SU-DHL-6 (cell line): ENCODE data around the gene TCF4.

Source experiments
- H2AFZ ChIP-seq: fragments of 200-600 bp; sonication (generic); 2 replicates; pipeline ENCODE4 v1.6.1; 2014; ENCODE audit warnings: low read depth, mild to moderate bottlenecking, moderate library complexity, mixed read lengths, antibody characterized with exemption, low read length; ENCODE audit not compliant: severe bottlenecking
- H3F3A ChIP-seq: fragments of 200-600 bp; shearing (Covaris generic); 2 replicates; pipeline ENCODE4 v1.6.0; 2016; ENCODE audit warnings: antibody characterized with exemption, mild to moderate bottlenecking; ENCODE audit not compliant: insufficient read depth
- H3K27ac ChIP-seq: fragments of 200-600 bp; sonication (generic); 2 replicates; pipeline ENCODE4 v1.5.1; 2016; ENCODE audit warnings: low read depth, mild to moderate bottlenecking, low read length, moderate library complexity, mixed read lengths
- H3K27me3 ChIP-seq: fragments of 200-600 bp; sonication (generic), shearing (Covaris generic); 2 replicates; pipeline ENCODE4 v1.6.0; 2014; ENCODE audit warnings: mild to moderate bottlenecking, low read length
- H3K36me3 ChIP-seq: fragments of 200-600 bp; sonication (generic); 2 replicates; pipeline ENCODE4 v1.6.1; 2014; ENCODE audit warnings: mild to moderate bottlenecking, low read length, mixed read lengths
- H3K4me2 ChIP-seq: fragments of 300-600, 200-600 bp; shearing (Covaris generic), sonication (generic); 2 replicates; pipeline ENCODE4 v1.6.0; 2014; ENCODE audit warnings: low read length, low read depth, mild to moderate bottlenecking; ENCODE audit not compliant: poor library complexity, severe bottlenecking
- H3K4me3 ChIP-seq: fragments of 200-600 bp; sonication (generic); 2 replicates; pipeline ENCODE4 v1.5.1; 2014; ENCODE audit warnings: antibody characterized with exemption, low read length, mild to moderate bottlenecking, mixed read lengths; ENCODE audit not compliant: insufficient read depth, poor library complexity, severe bottlenecking
- H3K79me2 ChIP-seq: fragments of 200-600 bp; sonication (generic); 2 replicates; pipeline ENCODE4 v1.6.1; 2014; ENCODE audit warnings: mild to moderate bottlenecking, low read length, moderate library complexity; ENCODE audit not compliant: insufficient read depth
- H3K9ac ChIP-seq: fragments of 200-600 bp; sonication (generic); 2 replicates; pipeline ENCODE4 v1.7.0; 2014; ENCODE audit warnings: mild to moderate bottlenecking, low read length
- H3K9me2 ChIP-seq: fragments of 200-600 bp; sonication (generic); replicated peaks from 2 replicates; pipeline ENCODE4 v1.6.1; 2014; ENCODE audit warnings: low read length; ENCODE audit not compliant: insufficient read depth
- H3K9me3 ChIP-seq: fragments of 200-600 bp; sonication (generic); 2 replicates; pipeline ENCODE4 v1.6.1; 2014; ENCODE audit warnings: low read length, mixed read lengths; ENCODE audit not compliant: insufficient read depth
- H4K20me1 ChIP-seq: fragments of 200-600 bp; sonication (generic); 2 replicates; pipeline ENCODE4 v1.6.1; 2014; ENCODE audit warnings: low read depth, mild to moderate bottlenecking, antibody characterized with exemption, low read length, moderate library complexity, mixed read lengths
- CTCF ChIP-seq: fragments of 200-600 bp; sonication (generic); IDR thresholded peaks from one replicate; pipeline ENCODE4 v1.5.1; 2017; ENCODE audit warnings: antibody characterized with exemption, mild to moderate bottlenecking, low read length, moderate library complexity; ENCODE audit not compliant: insufficient read depth, poor library complexity, severe bottlenecking
- EZH2phosphoT487 ChIP-seq: fragments of 200-600 bp; sonication (generic), shearing (Covaris generic); conservative IDR thresholded peaks from 2 replicates; pipeline ENCODE4 v1.6.1; 2018; ENCODE audit warnings: mild to moderate bottlenecking, antibody characterized with exemption, low read length, moderate library complexity, mixed read lengths

The TCF4 gene

GRCh38 chr18:55405893-55406406 is 182.0 kb downstream of the TCF4 start:
- TF ChIP-seq EZH2phosphoT487 (no peak), CTCF (no peak)
- H2AFZ ChIP-seq: no peak overlapping the region
- H3K36me3 ChIP-seq: no peaks in the 10 kb centered on the region
- no peaks in the 10 kb centered on the region for H3K27me3 ChIP-seq
- no peaks in the 10 kb centered on the region for H3K9me2 ChIP-seq
- H3K4me3 ChIP-seq: no peak overlapping the region
- H3K9ac ChIP-seq: no peak overlapping the region
- H4K20me1 ChIP-seq: no peaks in the 10 kb centered on the region
- H3K79me2 ChIP-seq: no peaks in the 10 kb centered on the region
- no peaks in the 10 kb centered on the region for H3F3A ChIP-seq
- no peak overlapping the region for H3K4me2 ChIP-seq
- H3K9me3 ChIP-seq: no peaks in the 10 kb centered on the region
- H3K27ac ChIP-seq: no peak overlapping the region

- Histone ChIP-seq H3K36me3 (no peaks in the 10 kb centered on the region), H3K4me2 (no peak overlapping the region), H3F3A (no peaks in the 10 kb centered on the region), H3K9me2 (no peaks in the 10 kb centered on the region), H2AFZ (no peak overlapping the region), H3K79me2 (no peaks in the 10 kb centered on the region), H3K9ac (no peak overlapping the region), H4K20me1 (no peaks in the 10 kb centered on the region), H3K4me3 (no peak overlapping the region), H3K9me3 (no peaks in the 10 kb centered on the region), H3K27ac (no peak overlapping the region), H3K27me3 (no peaks in the 10 kb centered on the region)
- no peak for TF ChIP-seq EZH2phosphoT487
- no peak for TF ChIP-seq CTCF
These were observed 182.5 kb downstream of the TCF4 start for GRCh38 chr18:55405475-55405874.

GRCh38 chr18:55404832-55405465 is 183.0 kb downstream of the TCF4 start:
- Histone ChIP-seq H3K9ac (no peak overlapping the region), H3K9me3 (no peaks in the 10 kb centered on the region), H2AFZ (no peak overlapping the region), H3K4me2 (no peak overlapping the region), H3K79me2 (no peaks in the 10 kb centered on the region), H3K36me3 (no peaks in the 10 kb centered on the region), H3K27me3 (no peaks in the 10 kb centered on the region), H3F3A (no peaks in the 10 kb centered on the region), H3K9me2 (no peaks in the 10 kb centered on the region), H4K20me1 (no peaks in the 10 kb centered on the region), H3K4me3 (no peak overlapping the region), H3K27ac (no peak overlapping the region)
- no peak for TF ChIP-seq EZH2phosphoT487
- no peak for TF ChIP-seq CTCF
